Activated T-helper 1 cell treated with Interleukin-2 at 50 U/mL for 16 hours (primary cell): Measurements from ENCODE around the gene POLD1.
"Not testable (repeated sequence)": the region's sequence is repeated elsewhere in the genome, so short reads cannot be mapped to it uniquely, and the experiment has no call there.

Source experiments
- DNase-seq: peaks from one replicate; pipeline ENCODE4 v3.0.0-alpha.2; 2020; ENCODE audit warnings: low read depth

POLD1 gene

DNA sequence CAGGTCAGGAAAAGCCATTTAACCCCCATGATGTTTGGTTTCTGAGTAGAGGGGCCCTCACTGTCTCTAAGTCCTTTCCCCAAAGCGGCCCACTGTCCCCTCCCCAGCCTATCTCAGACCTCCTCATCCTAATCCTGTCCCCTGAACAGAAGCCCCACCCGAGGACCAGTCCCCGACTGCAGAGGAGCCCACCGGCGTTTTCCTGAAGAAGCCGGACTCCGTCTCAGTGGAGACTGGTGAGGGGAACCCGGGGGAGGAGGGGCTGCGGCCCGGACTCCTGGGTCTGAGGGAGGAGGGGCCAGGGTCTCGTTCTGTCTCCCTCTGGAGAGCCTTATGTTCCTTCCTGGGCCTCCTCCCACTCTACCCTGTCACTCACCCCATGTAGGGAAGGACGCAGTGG is 51.5 kb downstream of the POLD1 start:
- DNase-seq, result no peak

DNA sequence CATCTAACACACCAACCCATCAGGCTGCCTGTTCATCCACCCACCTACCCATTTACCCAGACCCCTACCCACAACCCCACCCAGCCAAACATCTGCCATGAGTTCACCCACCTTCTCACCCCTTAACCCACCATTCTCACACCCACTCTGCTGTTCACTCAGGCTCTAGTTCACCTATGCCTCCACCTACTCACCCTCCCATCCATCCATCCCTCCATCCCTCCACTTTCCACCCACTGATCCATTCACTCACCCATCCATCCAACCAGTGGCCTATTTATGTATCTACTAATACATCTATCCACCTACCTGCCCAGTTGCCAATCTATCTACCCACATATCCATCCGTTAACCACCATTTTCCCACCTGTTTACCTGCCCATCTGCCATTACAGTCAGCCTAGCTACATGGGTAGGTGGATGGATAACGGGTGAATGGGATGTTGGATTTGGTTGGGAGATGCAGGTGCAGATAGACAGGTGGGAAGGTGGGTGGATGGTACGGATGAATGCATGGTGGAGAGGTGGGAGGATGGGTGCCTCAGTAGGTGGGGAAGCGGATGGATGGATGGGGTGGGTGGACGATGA is 53.8 kb downstream of the POLD1 start:
- no peak for DNase-seq

DNA sequence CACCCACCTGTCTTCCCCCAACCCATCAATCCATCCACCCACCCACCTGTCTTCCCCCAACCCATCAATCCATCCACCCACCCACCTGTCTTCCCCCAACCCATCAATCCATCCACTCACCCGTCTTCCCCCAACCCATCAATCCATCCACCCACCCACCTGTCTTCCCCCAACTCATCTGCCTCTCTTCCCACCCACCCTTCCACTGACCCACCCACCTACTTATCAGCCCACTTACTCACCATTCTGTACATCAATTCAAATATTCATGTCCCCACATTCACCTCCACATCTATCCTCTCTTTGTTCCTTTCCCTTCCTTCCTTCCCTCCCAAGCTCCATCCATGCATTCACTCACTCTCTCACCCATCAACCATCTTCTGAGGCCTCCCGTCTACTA is 55.0 kb downstream of the POLD1 start:
- not testable (repeated sequence) for DNase-seq

DNA sequence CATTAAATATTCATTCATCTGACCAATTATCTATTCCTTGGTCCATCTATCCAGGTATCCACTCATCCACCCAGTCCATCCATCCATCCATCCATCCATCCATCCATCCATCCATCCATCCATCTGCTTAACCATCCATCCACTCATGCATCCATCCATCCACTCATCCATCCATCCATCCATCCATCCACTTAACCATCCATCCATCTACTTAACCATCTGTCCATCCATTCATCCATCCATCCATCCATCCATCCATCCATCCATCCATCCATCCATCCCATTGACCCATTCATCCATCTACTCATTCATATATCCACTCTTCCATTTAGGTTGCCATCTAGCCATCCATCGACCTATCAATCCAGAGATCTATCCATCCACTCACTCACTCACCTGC is 59.9 kb downstream of the POLD1 start:
- no peak for DNase-seq

DNA sequence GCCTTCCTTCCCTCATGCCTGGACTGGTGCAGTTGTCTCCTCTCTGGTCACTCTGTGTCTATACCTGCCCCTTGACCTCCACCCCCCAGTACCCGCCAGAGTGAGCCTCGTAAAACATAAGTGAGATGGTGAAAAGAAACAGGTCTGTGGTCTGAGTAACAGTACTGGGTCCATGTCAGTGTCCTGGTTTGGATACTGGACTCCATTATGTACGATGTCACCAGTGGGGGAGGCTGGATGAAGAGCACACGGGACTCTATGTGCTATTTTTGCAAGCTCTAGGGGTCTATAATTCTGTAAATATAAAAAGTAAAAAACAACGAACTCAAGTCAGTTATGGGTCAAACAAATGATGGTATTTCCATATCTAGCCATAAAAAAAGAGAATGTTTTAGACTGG is 62.9 kb downstream of the POLD1 start:
- DNase-seq, result no peak

DNA sequence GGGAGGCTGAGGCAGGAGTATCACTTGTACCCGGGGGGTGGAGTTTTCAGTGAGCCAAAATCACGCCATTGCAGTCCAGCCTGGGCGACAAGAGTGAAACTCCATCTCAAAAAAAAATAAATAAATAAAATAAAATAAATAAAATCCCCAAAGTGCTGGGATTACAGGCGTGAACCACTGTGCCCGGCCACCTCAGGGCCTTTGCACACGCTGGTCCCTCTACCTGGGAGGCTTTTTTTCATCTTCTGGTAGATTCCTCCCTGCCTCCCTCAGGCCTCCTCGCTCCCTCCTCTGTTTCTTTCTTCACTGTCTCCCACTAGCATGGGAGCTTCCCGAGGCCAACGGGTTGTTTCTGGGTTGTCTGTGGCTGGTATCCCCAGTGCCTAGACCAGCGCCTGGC is 63.6 kb downstream of the POLD1 start:
- no peak for DNase-seq

DNA sequence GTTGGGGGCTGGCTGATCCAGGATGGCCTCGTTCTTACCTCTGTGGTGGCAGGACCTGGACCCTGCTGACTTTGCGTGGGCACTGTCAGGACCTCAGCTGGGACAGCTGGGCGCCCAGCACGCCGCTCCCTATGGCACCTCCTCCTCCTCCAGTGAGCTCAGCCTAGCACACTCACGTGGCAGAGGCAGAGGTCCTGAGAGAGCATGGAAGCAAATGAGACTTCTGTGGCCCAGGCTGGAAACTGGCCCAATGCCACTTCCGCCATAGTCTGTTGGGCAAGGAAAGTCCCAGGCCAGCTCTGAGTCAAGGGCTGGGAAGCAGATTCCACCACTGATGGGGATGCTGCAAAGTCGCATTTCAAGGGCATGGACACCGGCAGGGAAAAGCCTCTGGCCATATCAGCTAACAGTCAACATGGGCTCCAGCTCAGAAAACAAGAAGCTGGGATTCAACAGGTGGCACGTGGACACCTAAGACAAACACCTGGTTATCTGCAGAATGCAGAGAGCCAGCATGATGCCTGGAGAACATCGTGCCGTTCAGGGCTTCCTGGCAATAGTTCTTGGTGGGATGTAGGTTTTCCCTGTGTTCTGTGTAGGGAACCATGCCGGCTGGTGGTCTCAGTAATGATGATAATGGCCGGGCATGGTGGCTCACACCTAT is 65.2 kb downstream of the POLD1 start:
- DNase-seq, result no peak

DNA sequence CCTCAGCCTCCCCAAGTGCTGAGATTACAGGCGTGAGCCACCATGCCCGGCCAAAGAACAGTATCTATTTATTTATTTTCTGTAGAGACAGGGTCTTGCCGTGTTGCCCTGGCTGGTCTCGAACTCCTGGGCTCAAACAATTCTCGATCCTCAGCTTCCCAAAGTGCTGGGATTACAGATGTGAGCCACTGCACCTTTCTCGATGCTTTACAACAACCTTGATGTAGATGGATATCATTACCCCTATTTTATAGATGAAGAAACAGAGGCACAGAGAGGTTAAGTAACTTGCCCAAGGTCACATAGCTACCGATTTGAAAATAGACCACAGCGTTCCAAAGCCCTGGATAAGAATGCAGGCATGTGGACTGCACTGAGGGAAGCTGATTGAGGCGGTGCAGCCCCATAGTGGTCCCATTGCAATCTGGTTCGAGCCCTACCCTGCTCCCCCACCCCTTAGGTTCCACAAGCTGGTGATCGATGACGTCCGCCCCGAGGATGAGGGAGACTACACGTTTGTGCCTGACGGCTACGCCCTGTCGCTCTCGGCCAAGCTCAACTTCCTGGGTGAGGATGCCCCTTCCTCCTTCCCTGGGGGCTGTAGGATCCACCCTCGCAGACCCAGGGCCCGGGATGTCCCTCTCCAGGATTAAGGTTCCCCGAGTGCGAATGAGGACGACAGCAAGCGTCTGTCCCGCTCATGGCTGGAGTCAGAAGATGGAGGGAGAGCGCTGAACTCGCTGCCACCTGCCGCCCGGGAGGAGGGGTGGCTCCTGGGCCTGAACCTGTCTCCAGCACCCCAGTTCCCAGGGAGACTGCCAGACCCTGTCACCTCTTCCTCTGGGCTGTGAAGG is 66.4 kb downstream of the POLD1 start:
- DNase-seq, result no peak

DNA sequence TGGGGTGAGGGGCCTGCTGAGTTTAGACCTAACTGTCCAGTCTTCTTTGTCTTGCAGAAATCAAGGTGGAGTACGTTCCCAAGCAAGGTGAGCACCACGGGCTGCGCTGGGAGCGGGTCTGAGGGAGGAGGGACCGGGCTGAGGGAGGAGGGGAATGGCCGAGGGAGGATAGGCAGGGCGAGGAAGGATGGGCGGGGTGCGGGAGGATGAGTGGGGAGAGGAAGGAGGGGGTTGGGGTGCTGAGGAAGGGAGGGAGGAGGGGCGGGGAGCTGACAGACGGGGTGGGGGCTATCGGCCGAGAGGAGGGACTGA is 67.0 kb downstream of the POLD1 start:
- no peak for DNase-seq

DNA sequence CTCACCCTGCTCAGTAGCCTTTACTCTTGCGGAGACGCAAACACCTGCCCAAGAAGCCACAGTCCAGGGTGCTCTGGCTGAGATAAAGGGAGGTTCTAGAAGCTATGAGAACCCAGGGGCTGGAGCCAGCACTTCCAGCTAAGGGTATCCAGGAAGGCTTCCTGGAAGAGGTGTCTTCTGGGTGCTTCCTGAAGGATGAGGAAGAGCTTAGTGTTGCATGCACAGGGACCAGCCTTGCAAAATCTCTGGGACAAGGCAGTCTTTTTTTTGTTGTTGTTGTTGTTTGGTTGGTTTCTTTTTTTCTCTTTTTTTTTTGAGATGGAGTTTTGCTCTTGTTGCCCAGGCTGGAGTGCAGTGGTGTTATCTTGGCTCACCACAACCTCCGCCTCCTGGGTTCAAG is 69.1 kb downstream of the POLD1 start:
- DNase-seq, result no peak

DNA sequence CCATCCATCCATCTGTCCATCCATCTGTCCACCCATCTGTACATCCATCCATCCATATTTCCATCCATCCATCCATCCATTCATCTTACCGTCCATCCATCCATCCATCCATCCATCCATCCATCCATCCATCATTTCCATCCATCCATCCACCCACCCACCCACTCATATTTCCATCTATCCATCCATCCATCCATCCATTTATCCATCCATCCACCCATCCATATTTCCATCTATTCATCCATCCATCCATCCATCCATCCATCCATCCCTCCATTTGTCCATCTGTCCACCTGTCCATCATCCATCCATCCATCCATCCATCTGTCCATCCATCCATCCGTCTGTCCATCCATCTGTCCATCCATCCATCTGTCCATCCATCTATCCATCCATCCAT is 71.8 kb downstream of the POLD1 start:
- no peak for DNase-seq

DNA sequence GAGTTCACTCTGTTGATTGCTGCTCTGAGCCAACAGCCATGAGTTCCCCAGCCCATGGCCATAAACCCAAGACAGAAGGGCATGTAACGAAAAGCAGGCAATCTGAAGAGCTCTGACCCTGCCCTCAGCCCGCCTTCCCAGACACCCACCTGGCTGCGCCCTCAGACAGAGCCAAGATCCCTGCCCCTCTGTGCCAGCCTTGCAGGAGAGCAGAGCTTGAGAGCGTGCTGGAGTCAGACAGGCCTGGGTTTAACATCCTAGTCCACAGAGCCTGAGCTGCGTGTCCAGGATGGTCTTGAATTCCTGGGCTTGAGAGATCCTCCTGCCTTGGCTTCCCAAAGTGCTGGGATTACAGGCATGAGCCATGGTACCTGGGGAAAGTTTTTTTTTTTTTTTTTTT is 73.2 kb downstream of the POLD1 start:
- DNase-seq, result no peak

DNA sequence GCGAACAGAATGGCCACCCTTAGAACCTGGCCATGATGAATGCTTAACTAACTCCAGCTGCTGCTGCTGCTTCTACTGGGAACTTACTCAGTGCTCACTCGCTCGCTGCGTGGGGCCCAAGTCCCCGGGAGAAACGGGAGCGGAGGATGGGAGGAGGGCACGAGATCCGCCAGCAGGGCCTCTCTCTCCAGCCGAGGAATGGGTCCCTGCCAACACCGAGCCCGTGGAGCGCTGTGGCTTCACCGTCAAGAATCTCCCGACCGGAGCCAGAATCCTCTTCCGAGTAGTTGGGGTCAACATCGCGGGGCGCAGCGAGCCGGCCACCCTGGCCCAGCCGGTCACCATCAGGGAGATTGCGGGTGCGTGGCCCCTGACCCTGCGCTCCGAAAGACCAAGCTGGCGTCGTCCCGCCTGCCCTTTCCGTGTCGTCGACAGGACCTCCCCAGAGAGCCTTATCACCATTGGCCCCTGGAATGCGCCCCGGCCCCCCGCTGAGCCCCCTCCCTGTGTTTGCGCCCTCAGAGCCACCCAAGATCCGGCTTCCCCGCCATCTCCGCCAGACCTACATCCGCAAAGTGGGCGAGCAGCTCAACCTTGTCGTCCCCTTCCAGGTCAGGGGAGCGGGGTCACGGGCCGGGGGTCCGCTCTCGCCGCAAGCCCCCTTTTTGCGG is 74.4 kb downstream of the POLD1 start:
- DNase-seq, result no peak

DNA sequence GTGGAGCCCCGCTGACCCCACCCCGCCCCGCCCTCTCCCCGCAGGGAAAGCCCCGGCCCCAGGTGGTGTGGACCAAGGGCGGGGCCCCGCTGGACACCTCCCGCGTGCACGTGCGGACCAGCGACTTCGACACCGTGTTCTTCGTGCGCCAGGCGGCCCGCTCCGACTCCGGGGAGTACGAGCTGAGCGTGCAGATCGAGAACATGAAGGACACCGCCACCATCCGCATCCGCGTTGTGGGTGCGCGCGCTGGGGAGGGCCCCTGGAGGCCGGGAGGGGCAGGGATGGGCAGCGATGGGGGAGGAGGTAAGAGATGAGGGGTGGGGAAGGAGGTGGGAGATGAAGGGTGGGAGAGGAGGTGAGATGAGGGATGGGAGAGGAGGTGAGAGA is 74.9 kb downstream of the POLD1 start:
- no peak for DNase-seq

DNA sequence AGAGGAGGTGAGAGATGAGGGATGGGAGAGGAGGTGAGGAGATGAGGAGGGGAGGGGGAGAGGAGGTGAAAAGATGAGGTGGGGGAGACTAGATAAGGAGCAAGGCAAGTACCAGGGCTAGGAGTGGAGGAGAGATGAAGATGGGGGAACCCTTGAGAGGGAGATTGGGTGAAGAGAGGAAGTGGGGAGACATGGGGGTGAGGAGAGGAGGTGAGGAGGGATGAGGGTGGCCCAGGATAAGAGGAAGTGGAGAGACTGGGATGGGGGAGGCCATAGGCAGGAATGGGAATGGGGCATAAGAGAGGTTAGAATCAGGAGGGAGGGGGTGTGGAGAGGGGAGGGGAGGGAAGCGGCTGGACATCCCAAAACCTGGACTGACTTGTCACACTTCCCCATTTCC is 75.5 kb downstream of the POLD1 start:
- no peak for DNase-seq

DNA sequence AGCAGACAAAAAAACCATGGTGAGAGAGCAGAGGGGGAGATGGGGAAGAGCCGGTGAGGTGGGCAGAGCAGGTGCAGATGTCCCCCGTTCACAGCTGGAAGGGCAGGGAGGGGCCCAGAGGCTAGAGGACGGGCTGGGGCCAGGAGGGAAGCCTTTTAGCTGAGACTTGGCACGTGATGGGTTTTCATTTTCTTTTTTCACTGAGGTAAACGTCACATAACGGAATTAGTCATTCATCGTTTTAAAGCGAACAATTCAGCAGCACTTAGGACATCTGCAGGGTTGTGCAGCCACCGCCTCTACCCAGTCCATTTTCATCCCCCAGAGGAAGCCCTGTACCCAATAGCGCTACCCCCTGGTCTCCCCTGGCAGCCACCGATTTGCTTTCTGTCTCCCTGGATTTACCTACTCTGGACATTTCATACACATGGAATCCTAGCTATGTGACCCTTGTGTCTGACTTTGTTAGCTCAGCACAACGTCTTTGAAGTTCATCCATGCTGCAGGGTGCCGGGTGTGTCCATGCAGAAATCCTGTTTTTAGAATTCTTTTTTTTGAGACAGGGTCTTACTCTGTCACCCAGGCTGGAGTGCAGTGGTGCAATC is 76.1 kb downstream of the POLD1 start:
- no peak for DNase-seq

DNA sequence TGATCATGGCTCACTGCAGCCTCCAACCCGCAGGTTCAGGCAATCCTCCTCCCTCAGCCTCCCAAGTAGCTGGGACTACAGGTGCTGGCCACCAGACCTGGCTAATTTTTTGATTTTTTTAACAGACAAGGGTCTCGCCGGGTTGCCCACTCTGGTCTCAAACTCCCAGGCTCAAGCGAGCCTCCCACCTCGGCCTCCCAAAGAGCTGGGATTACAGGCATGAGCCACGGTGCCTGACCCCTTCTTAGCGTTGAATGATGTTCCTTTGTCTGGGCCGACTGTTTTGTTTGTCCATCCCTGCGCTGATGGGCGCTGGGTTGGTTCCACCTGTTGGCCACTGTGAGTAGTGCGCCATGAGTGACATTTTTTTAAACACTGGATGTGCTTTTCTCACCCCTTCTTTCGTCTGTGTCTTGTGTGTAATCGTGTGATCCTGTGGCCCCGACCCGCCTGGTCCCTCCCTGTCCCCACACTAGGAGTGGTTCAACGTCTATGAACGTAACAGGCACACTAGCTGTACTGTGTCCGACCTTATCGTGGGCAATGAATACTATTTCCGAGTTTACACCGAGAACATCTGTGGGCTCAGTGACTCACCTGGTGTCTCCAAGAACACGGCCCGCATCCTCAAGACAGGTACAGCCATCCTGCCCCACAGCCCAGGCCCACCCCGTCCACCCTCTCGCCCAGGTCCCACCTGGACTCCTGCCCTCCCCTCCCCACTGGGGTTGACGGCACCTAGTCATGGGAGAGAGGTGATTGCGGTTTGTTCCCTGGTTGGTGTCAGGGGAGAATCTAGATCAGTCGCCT is 77.1 kb downstream of the POLD1 start:
- no peak for DNase-seq

DNA sequence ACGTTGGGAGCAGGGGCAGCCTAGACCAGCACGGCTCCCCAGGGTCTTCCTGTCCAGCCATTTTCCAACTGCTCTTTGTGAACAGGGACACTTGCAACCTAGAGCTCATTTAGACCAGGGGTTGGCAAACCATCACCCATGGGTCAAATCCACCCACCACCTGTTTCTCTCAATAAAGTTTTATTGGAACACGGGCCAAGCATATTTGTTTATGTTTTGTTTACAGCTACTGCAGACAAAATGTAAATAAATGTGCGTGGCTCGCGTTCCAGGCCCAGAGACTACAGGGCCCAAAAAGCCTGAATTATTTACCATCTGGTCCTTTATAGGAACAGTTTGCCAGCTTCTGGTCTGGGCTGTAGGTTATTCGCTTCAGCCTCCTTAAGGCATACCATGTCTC is 78.8 kb downstream of the POLD1 start:
- DNase-seq, result no peak

DNA sequence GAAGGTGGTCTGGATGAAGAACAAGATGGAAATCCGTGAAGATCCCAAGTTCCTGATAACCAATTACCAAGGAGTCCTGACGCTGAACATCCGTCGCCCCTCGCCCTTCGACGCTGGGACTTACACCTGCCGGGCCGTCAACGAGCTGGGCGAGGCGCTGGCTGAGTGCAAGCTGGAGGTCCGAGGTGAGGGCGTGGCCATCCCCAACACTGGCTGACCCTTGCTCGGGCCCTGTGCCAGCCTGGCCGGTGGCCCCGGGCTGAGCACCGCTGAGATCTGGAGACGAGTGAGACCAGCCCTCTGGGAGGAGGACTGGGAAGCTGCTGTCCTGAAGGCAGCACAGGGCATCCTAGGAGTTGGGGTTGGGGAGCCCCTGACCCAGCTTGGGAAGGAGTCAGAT is 80.2 kb downstream of the POLD1 start:
- no peak for DNase-seq

DNA sequence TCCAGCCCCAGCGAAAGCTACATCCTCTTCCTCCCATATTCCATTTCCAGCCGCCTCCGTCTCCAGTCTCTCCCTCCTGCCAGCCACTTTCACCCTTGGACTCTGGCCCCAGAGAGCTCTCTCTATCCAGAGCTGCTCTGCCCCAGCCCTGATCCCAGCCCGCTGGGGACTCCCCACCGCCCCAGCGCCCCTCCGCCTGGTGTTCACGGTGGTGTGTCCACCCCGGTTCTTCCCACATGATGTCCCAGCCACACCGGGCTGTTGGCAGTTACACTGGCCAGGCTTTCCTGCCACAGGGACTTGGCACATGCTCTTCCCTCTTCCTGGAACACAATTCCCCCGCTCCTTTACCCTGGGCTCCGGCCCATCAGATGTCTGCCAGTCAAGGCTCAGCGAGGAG is 80.9 kb downstream of the POLD1 start:
- DNase-seq, result no peak

DNA sequence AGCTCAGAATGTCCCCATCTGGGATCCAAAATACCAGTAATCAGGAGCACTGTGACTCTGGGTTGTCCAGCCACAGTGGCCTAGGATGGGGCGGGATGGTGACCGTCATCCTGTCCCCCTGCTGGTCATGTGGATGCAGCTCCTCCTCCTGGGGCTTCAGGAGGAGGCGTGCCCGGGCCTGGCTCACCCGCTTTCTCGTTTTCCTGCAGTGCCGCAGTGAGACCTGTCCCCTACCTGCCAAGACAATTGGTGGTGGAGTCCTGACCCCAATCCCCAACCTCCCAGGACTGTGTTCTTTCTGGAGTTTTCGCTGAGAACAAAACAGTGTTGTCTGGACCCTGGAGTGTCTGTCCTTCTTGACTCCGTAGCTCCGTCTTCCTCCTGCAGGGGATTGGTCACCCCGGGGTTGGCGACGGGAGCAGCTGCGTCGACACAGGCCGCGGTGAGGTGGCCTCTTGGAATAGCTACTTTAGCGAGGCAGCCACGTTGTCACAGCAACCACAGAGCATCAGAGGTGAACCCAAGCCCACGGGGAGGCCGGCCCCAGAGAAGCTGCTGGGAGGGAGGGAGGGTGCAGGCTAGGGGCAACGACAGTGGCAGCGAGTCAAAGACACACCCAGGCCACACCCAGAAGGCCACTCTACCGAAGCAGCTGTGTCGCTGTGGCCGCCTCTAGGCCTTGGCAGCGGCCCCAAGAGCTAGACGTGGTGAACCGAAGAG is 82.0 kb downstream of the POLD1 start:
- no peak for DNase-seq
